Testis (tissue), 2 donors: ENCODE results near the gene ABL1.

Source experiments
- CTCF ChIP-seq, 3 experiments: fragments of 450-650 bp in 2 of 3; fragments of 200-600 bp in 1 of 3; sonication (generic) in 1 of 3; IDR thresholded peaks; one replicate each; pipeline ENCODE4 v1.5.1; 2016 to 2019; ENCODE audit warnings: antibody characterized with exemption in 3 of 3, mild to moderate bottlenecking in 2 of 3, moderate library complexity in 1 of 3
- POLR2A ChIP-seq: fragments of 450-650 bp; IDR thresholded peaks from one replicate; pipeline ENCODE4 v1.6.1; 2017; ENCODE audit warnings: antibody characterized with exemption, mild to moderate bottlenecking, moderate library complexity

- no peak for TF ChIP-seq POLR2A
- no peak for TF ChIP-seq CTCF (IDR thresholded peaks at IDR 0.05)
These were observed 17.1 kb upstream of the ABL1 start for GRCh38 chr9:130817914-130818313.
